Erythroblast (primary cell): ENCODE data around the gene LEPROT.
"Not testable (repeated sequence)": the region's sequence is repeated elsewhere in the genome, so short reads cannot be mapped to it uniquely, and the experiment has no call there.

Source experiments
- DNase-seq, 2 experiments: peaks; one replicate each; lab custom pipeline; 2025; lab: John Stamatoyannopoulos, UW
- GATA1 ChIP-seq: IDR thresholded peaks from 2 replicates; pipeline ENCODE4 v1.6.1; 2011; ENCODE audit warnings: low read depth, mild to moderate bottlenecking, control low read depth, low read length, moderate library complexity
- POLR2A ChIP-seq: IDR thresholded peaks from 2 replicates; pipeline ENCODE4 v1.6.1; 2011; ENCODE audit warnings: mild to moderate bottlenecking, low read length

LEPROT gene

GRCh38 chr1:65459397-65459768 is 38.9 kb downstream of the LEPROT start:
- peak; percentile 28 to 43 for DNase-seq

DNA sequence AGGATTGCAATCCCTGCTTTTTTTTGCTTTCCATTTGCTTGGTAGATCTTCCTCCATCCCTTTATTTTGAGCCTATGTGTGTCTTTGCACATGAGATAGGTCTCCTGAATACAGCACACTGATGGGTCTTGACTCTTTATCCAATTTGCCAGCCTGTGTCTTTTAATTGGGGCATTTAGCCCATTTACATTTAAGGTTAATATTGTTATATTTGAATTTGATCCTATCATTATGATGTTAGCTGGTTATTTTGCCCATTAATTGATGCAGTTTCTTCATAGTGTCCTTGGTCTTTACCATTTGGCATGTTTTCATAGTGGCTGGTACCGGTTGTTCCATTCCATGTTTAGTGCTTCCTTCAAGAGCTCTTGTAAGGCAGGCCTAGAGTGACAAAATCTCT is 45.4 kb downstream of the LEPROT start:
- DNase-seq, result not testable (repeated sequence)

More at GRCh38 chr1:65459397-65459768, 38.9 kb downstream of the LEPROT start:
- TF ChIP-seq GATA1 (no peak), POLR2A (no peak)

DNA sequence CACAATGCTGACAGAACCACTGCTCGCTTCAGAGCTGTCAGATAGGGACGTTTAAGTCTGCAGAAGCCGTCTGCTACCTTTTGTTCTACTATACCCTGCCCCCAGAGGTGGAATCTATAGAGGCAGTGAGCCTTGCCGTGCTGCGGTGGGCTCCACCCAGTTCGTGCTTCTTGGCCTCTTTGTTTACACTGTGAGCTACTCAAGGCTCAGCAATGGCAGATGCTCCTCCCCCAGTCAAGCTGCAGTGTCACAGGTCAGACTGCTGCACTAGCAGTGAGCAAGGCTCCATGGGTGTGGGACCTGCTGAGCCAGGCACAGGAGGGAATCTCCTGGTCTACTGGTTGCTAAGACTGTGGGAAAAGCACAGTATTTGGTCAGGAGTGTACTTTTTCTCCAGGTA is 47.1 kb downstream of the LEPROT start:
- peak; percentile 91 to 95 for DNase-seq

DNA sequence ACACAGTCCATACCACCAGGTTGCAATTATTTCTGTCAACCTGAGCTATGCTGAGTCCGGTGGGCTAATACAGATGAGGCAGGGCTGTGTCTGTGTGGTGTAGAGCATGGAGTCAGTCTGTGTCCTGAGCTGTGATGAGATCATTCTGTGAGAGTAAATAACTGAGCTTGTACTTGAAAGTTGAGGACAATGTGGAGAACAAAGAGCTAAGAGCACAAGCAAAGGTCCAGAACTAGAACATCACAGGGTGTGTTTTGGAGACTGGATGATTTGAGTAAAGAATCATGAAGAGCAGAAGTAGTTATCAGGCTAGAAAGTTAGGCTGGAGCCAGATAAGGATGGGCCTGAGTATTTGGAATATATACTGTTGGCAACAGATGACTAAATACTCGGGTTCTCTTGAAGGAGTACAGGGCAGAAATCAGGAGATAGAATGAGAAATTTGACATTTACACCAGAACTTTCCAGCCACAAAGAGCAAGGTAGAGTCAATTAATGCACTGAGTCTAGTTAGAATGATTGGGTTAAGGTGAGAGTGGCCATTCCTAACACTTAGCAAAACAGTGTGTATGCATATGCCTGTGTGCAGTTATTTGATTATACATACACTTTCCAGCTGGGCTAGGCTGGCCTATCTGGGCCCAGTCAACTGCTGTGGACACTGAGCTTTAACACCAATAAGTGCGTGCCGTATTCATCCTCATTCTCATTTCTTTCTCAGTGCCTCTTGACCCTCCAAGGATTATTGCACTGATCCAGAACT is 48.8 kb downstream of the LEPROT start:
- no peak for TF ChIP-seq GATA1
- peak; percentile 45 for TF ChIP-seq POLR2A
- DNase-seq, result peak; percentile 77 to 91

More for the DNA sequence above, 47.1 kb downstream of the LEPROT start:
- TF ChIP-seq GATA1 (no peak), POLR2A (no peak)

- TF ChIP-seq POLR2A (no peak), GATA1 (no peak)
- peak; percentile 75 to 80 for DNase-seq
Observed at GRCh38 chr1:65469889-65470340, 49.4 kb downstream of the LEPROT start.

DNA sequence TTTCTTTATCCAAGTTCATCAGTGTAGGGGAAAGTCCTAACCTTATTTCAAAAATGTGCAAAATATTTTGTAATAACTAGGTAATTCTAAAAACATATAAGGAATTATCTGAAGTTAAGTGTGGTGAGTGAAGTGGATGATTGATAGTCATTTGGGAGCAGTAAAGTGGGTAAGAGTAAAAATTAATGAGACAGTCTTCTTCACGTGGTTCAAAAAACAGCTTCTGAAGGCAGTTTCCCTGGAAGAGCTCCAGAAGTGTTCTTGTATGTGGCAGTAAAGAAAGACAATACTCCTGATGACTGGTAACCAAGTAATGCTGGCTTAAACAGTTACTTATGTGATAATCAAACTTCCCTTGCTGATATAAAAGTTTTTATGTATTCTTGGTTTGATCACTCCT is 50.3 kb downstream of the LEPROT start:
- no peak for DNase-seq
- TF ChIP-seq GATA1 (no peak), POLR2A (no peak)

DNA sequence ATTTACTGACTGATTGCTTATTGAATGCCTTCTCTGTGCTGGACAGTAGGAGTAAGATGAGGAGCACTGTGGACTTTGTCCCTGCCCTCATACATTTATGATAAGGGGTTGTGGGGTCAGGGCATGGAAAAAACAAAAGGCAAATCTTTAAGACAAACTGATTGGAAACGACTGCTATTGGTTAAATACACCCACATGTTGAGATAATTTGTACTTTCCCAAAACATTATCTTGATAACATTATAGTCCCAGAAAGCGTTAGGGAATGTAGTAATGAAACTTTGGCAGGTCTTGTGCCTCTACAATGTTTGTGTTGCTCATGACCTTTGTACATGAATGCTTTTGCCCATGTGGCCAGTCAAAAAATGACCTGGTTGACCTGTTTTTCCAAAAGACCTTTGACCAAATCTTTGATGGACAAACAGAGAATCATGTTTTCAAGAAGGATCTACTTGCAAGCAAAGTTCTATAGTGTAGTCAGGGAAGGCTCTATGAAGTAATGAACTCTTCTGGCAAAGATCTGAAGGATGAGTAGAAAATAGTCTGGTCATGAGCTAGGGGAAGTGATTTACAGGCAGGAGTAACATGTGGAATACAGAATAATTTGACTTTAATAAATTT is 50.9 kb downstream of the LEPROT start:
- TF ChIP-seq POLR2A, result no peak
- no peak for TF ChIP-seq GATA1

DNA sequence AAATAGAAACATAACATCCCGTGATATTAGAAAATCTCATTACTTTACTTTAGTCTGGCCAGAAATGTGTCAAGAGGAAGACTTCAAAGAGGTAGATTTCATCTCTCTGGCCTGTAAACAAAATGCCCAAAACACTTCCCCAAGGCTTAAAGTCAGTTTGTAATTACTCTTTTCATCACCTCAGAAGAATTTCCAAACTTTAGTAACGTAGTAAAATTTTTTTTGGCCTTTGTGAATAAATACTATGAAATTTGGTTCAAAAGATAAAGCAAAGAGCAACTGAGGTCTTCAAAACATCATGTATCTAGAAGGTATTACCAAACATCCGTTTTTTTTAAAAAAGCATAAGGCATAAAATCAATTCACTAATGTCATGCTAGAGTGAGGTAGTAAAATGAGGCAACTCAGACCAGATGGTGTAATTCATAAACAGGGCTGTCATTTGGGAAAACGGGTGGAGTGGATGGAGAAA is 51.4 kb downstream of the LEPROT start:
- TF ChIP-seq POLR2A (no peak), GATA1 (no peak)
- DNase-seq, result no peak

More for the DNA sequence above, 50.9 kb downstream of the LEPROT start:
- peak in 1 of 2 experiments; percentile 30 for DNase-seq

GRCh38 chr1:65476327-65476726 is 55.9 kb downstream of the LEPROT start:
- DNase-seq, result no peak
- TF ChIP-seq GATA1 (no peak), POLR2A (no peak)

- no peak for DNase-seq
- peak; percentile 24 for TF ChIP-seq POLR2A
- TF ChIP-seq GATA1, result no peak
Observed at GRCh38 chr1:65477414-65478378, 57.2 kb downstream of the LEPROT start.

- no peak for TF ChIP-seq GATA1
- TF ChIP-seq POLR2A, result no peak
- no peak for DNase-seq
Observed at GRCh38 chr1:65478379-65479026, 58.0 kb downstream of the LEPROT start.

GRCh38 chr1:65479554-65480204 is 59.2 kb downstream of the LEPROT start:
- no peak for DNase-seq
- TF ChIP-seq POLR2A (peak; percentile 50), GATA1 (no peak)

DNA sequence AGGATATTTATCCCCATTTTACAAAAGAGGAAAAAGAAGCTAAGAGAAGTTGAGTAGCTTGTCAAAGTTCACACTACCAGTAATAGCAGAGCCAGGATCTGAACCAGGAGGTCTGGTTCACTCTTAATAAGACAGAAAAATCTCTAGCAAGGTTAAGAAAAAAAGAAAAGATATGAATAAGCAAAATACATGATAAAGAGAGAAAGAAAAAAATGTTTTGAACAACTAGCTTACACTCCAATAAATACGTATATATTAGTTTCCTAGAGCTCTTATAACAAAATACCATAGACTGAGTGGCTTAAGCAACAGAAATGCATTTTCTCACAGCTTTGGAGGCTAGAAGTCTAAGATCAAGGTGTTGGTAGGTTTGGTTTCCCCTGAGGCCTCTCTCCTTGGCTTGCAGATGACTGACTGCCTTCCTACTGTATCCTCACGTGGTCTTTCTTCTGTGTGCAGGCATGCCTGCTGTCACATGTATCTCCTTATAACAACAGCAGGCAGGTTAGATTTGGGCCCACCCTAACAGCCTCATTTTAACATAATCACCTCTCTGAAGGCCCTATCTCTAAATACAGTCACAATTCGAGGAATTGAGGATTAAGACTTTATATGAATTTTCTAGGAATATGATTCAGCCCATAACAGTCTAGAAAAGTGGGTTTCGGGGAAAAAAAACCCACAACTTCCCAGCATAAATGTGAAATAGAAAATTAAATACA is 60.4 kb downstream of the LEPROT start:
- peak; percentile 78 to 92 for DNase-seq
- TF ChIP-seq GATA1, result no peak
- peak; percentile 98 for TF ChIP-seq POLR2A
